Kidney epithelial cell (primary cell): ENCODE data around the gene CARS1. TPM values are rescaled to one million over a fixed set of nuclear protein-coding genes. Genes with fewer than 3 reads are reported as not detected.

ENCODE experiments used
- DNase-seq: peaks from one replicate; pipeline ENCODE4 v3.0.0-alpha.2; 2010; ENCODE audit warnings: low read depth
- H3K27me3 ChIP-seq: 2 replicates; pipeline ENCODE4 v1.6.0; 2011; ENCODE audit warnings: low read length; ENCODE audit not compliant: control insufficient read depth, insufficient read depth
- H3K36me3 ChIP-seq: 2 replicates; pipeline ENCODE4 v1.5.1; 2011; ENCODE audit warnings: low read length; ENCODE audit not compliant: control insufficient read depth, insufficient read depth
- H3K4me3 ChIP-seq: 2 replicates; pipeline ENCODE4 v1.5.1; 2011; ENCODE audit warnings: low read depth, mild to moderate bottlenecking, control low read depth, low read length
- CTCF ChIP-seq: IDR thresholded peaks from 2 replicates; pipeline ENCODE4 v1.5.1; 2011; ENCODE audit warnings: mild to moderate bottlenecking, moderate library complexity, low read length, control low read depth, inconsistent platforms; ENCODE audit not compliant: insufficient read depth, poor library complexity, severe bottlenecking
- total RNA-seq: library from RNA; depleted of rRNA; stranded (reverse); fragments of >200 nt; gene quantifications from 2 replicates; pipeline ENCODE4 v1.2.3, GENCODE V29; 2015

Gene CARS1
- total RNA-seq, 1 donor from 2014 or later: 98.3 TPM

- Histone ChIP-seq H3K36me3 (no peaks in the 10 kb centered on the region), H3K4me3 (no peak overlapping the region), H3K27me3 (no peaks in the 10 kb centered on the region)
- DNase-seq: no peak
- TF ChIP-seq CTCF: no peak
Observed at GRCh38 chr11:3102641-3102921, 45.4 kb upstream of the CARS1 start.

GRCh38 chr11:3101921-3102640 lies 44.9 kb upstream of the CARS1 start:
- DNase-seq: no peak
- no peak for TF ChIP-seq CTCF
- Histone ChIP-seq H3K36me3 (no peaks in the 10 kb centered on the region), H3K27me3 (no peaks in the 10 kb centered on the region), H3K4me3 (no peak overlapping the region)

GRCh38 chr11:3099178-3099577 lies 42.0 kb upstream of the CARS1 start:
- Histone ChIP-seq H3K27me3 (no peaks in the 10 kb centered on the region), H3K4me3 (no peak overlapping the region), H3K36me3 (no peaks in the 10 kb centered on the region)
- DNase-seq: no peak
- TF ChIP-seq CTCF: no peak

GRCh38 chr11:3096909-3097530 lies 39.8 kb upstream of the CARS1 start:
- H3K27me3 ChIP-seq: no peaks in the 10 kb centered on the region
- no peak for TF ChIP-seq CTCF
- H3K36me3 ChIP-seq: no peaks in the 10 kb centered on the region
- DNase-seq: no peak
- H3K4me3 ChIP-seq: no peak overlapping the region

GRCh38 chr11:3095712-3096361 lies 38.6 kb upstream of the CARS1 start:
- no peaks in the 10 kb centered on the region for H3K27me3 ChIP-seq
- DNase-seq: no peak
- TF ChIP-seq CTCF: no peak
- no peak overlapping the region for H3K4me3 ChIP-seq
- H3K36me3 ChIP-seq: no peaks in the 10 kb centered on the region
